Effector memory CD4-positive, alpha-beta T cell (primary cell): Measurements from ENCODE around the gene NAA30.

Source experiments
- DNase-seq, 3 donors: peaks; one replicate each; pipeline ENCODE4 v3.0.0-alpha.2; 2020
- H3K27ac ChIP-seq: 2 replicates; pipeline ENCODE4 v1.7.0; 2013; ENCODE audit warnings: mild to moderate bottlenecking, low read length, moderate library complexity; ENCODE audit not compliant: insufficient read depth, poor library complexity, severe bottlenecking
- H3K27me3 ChIP-seq: replicated peaks from 2 replicates; pipeline ENCODE4 v1.7.0; 2013; ENCODE audit warnings: mild to moderate bottlenecking, low read length; ENCODE audit not compliant: insufficient read depth, control insufficient read depth, poor library complexity, severe bottlenecking
- H3K36me3 ChIP-seq: 2 replicates; pipeline ENCODE4 v1.7.0; 2013; ENCODE audit warnings: mild to moderate bottlenecking, low read length, moderate library complexity; ENCODE audit not compliant: control insufficient read depth, insufficient read depth
- H3K4me1 ChIP-seq: 2 replicates; pipeline ENCODE4 v1.7.0; 2013; ENCODE audit warnings: low read length, mild to moderate bottlenecking; ENCODE audit not compliant: control insufficient read depth, insufficient read depth, poor library complexity, severe bottlenecking
- H3K4me3 ChIP-seq: 2 replicates; pipeline ENCODE4 v1.7.0; 2013; ENCODE audit warnings: low read length, low read depth, mild to moderate bottlenecking; ENCODE audit not compliant: insufficient read depth, poor library complexity, severe bottlenecking
- H3K9me3 ChIP-seq: 2 replicates; pipeline ENCODE4 v1.7.0; 2013; ENCODE audit warnings: mild to moderate bottlenecking, low read length, moderate library complexity; ENCODE audit not compliant: control insufficient read depth

Gene NAA30

GRCh38 chr14:57392830-57393229 is 2.4 kb downstream of the NAA30 start:
- Histone ChIP-seq H3K36me3 (peaks cover 4% of the 10 kb centered on the region), H3K9me3 (no peaks in the 10 kb centered on the region), H3K27ac (no peak overlapping the region), H3K4me3 (no peak overlapping the region), H3K27me3 (no peaks in the 10 kb centered on the region), H3K4me1 (no peaks in the 10 kb centered on the region)
- no peak for DNase-seq

GRCh38 chr14:57400556-57401494 is 10.4 kb downstream of the NAA30 start:
- Histone ChIP-seq H3K4me1 (no peaks in the 10 kb centered on the region), H3K4me3 (no peak overlapping the region), H3K27me3 (no peaks in the 10 kb centered on the region), H3K36me3 (peaks cover 23% of the 10 kb centered on the region), H3K27ac (no peak overlapping the region), H3K9me3 (no peaks in the 10 kb centered on the region)
- DNase-seq: no peak

- Histone ChIP-seq H3K4me1 (no peaks in the 10 kb centered on the region), H3K9me3 (no peaks in the 10 kb centered on the region), H3K27me3 (no peaks in the 10 kb centered on the region), H3K27ac (no peak overlapping the region), H3K36me3 (peaks cover 23% of the 10 kb centered on the region), H3K4me3 (no peak overlapping the region)
- no peak for DNase-seq
Observed at GRCh38 chr14:57401501-57401900, 11.1 kb downstream of the NAA30 start.

GRCh38 chr14:57402173-57402852 is 11.9 kb downstream of the NAA30 start:
- Histone ChIP-seq H3K27me3 (no peaks in the 10 kb centered on the region), H3K27ac (no peak overlapping the region), H3K9me3 (no peaks in the 10 kb centered on the region), H3K4me3 (no peak overlapping the region), H3K36me3 (peaks cover 21% of the 10 kb centered on the region), H3K4me1 (no peaks in the 10 kb centered on the region)
- DNase-seq: no peak

GRCh38 chr14:57403521-57403864 is 13.1 kb downstream of the NAA30 start:
- H3K4me3 ChIP-seq: no peak overlapping the region
- no peaks in the 10 kb centered on the region for H3K27me3 ChIP-seq
- peaks cover 17% of the 10 kb centered on the region for H3K36me3 ChIP-seq
- no peak for DNase-seq
- no peaks in the 10 kb centered on the region for H3K9me3 ChIP-seq
- no peak overlapping the region for H3K27ac ChIP-seq
- no peaks in the 10 kb centered on the region for H3K4me1 ChIP-seq

- no peaks in the 10 kb centered on the region for H3K27me3 ChIP-seq
- no peaks in the 10 kb centered on the region for H3K4me1 ChIP-seq
- peaks cover 21% of the 10 kb centered on the region for H3K36me3 ChIP-seq
- no peak for DNase-seq
- no peaks in the 10 kb centered on the region for H3K9me3 ChIP-seq
- no peak overlapping the region for H3K27ac ChIP-seq
- H3K4me3 ChIP-seq: no peak overlapping the region
Observed at GRCh38 chr14:57405562-57405961, 15.2 kb downstream of the NAA30 start.

GRCh38 chr14:57408037-57408436 is 17.7 kb downstream of the NAA30 start:
- H3K4me1 ChIP-seq: no peaks in the 10 kb centered on the region
- no peak for DNase-seq
- H3K36me3 ChIP-seq: peaks cover 21% of the 10 kb centered on the region
- no peaks in the 10 kb centered on the region for H3K27me3 ChIP-seq
- no peaks in the 10 kb centered on the region for H3K9me3 ChIP-seq
- no peak overlapping the region for H3K4me3 ChIP-seq
- no peak overlapping the region for H3K27ac ChIP-seq

- H3K4me3 ChIP-seq: no peak overlapping the region
Observed at GRCh38 chr14:57408634-57409033, 18.2 kb downstream of the NAA30 start.

GRCh38 chr14:57412341-57412740 is 22.0 kb downstream of the NAA30 start:
- H3K4me1 ChIP-seq: no peaks in the 10 kb centered on the region
- no peaks in the 10 kb centered on the region for H3K27me3 ChIP-seq
- no peaks in the 10 kb centered on the region for H3K9me3 ChIP-seq
- H3K27ac ChIP-seq: no peak overlapping the region
- no peak for DNase-seq
- peaks cover 12% of the 10 kb centered on the region for H3K36me3 ChIP-seq
- no peak overlapping the region for H3K4me3 ChIP-seq

More at GRCh38 chr14:57408634-57409033, 18.2 kb downstream of the NAA30 start:
- DNase-seq: no peak
- no peaks in the 10 kb centered on the region for H3K4me1 ChIP-seq
- no peaks in the 10 kb centered on the region for H3K9me3 ChIP-seq
- H3K36me3 ChIP-seq: peaks cover 21% of the 10 kb centered on the region
- no peak overlapping the region for H3K27ac ChIP-seq
- H3K27me3 ChIP-seq: no peaks in the 10 kb centered on the region

- Histone ChIP-seq H3K27ac (no peak overlapping the region), H3K4me1 (no peaks in the 10 kb centered on the region), H3K4me3 (no peak overlapping the region), H3K36me3 (peaks cover 6% of the 10 kb centered on the region), H3K27me3 (no peaks in the 10 kb centered on the region), H3K9me3 (no peaks in the 10 kb centered on the region)
- no peak for DNase-seq
Observed at GRCh38 chr14:57413849-57414248, 23.5 kb downstream of the NAA30 start.
